GM18499 (cell line): ENCODE measurements around the gene ABCD1.

Source experiments
- ATAC-seq: cut with Tn5 transposase; IDR thresholded peaks from one replicate; pipeline ENCODE4 v1.9.1; 2021; ENCODE audit warnings: moderate number of reproducible peaks; ENCODE audit not compliant: insufficient read depth, unreplicated experiment

Gene ABCD1

GRCh38 chrX:153770601-153771414 is 46.2 kb downstream of the ABCD1 start:
- no peak for ATAC-seq

- ATAC-seq = no peak
Observed at GRCh38 chrX:153771415-153772315, 47.0 kb downstream of the ABCD1 start.

GRCh38 chrX:153772316-153773217 is 47.9 kb downstream of the ABCD1 start:
- ATAC-seq = no peak

- ATAC-seq = no peak
Observed at GRCh38 chrX:153773218-153773611, 48.6 kb downstream of the ABCD1 start.

GRCh38 chrX:153773741-153774575 is 49.3 kb downstream of the ABCD1 start:
- ATAC-seq = no peak

GRCh38 chrX:153774576-153775292 is 50.1 kb downstream of the ABCD1 start:
- ATAC-seq = no peak

GRCh38 chrX:153775293-153776119 is 50.9 kb downstream of the ABCD1 start:
- no peak for ATAC-seq

GRCh38 chrX:153776120-153776599 is 51.5 kb downstream of the ABCD1 start:
- ATAC-seq = no peak

- ATAC-seq = no peak
Observed at GRCh38 chrX:153776611-153777045, 52.0 kb downstream of the ABCD1 start.

GRCh38 chrX:153777261-153778090 is 52.8 kb downstream of the ABCD1 start:
- no peak for ATAC-seq

- no peak for ATAC-seq
Observed at GRCh38 chrX:153778181-153778580, 53.5 kb downstream of the ABCD1 start.

- no peak for ATAC-seq
Observed at GRCh38 chrX:153778684-153779101, 54.0 kb downstream of the ABCD1 start.

GRCh38 chrX:153779891-153780677 is 55.4 kb downstream of the ABCD1 start:
- no peak for ATAC-seq

GRCh38 chrX:153780678-153781427 is 56.2 kb downstream of the ABCD1 start, which contains the start of gene SRPK3:
SRPK3 (plus strand) TSS chrX:153781041; CDS start chrX:153781087, 46 bp downstream.
- ATAC-seq = no peak

GRCh38 chrX:153781428-153782047 is 56.9 kb downstream of the ABCD1 start:
- ATAC-seq = no peak
